HT-29 (cell line): ENCODE results near the gene CELF4. TPM values are rescaled to one million over a fixed set of nuclear protein-coding genes. Genes with fewer than 3 reads are reported as not detected.
A peak's percentile ranks its signal among the peaks of the same experiment; 100 is the strongest.

ENCODE experiments used
- DNase-seq: peaks from one replicate; pipeline ENCODE4 v3.0.0-alpha.2; 2015; ENCODE audit warnings: low spot score
- total RNA-seq: library from RNA; depleted of rRNA; stranded (reverse); fragments of >200 nt; shearing (Covaris generic); gene quantifications from 2 replicates; pipeline ENCODE4 v1.2.3, GENCODE V29; 2014

Gene CELF4
- total RNA-seq, 1 experiment from 2014 or later, result not detected

DNA sequence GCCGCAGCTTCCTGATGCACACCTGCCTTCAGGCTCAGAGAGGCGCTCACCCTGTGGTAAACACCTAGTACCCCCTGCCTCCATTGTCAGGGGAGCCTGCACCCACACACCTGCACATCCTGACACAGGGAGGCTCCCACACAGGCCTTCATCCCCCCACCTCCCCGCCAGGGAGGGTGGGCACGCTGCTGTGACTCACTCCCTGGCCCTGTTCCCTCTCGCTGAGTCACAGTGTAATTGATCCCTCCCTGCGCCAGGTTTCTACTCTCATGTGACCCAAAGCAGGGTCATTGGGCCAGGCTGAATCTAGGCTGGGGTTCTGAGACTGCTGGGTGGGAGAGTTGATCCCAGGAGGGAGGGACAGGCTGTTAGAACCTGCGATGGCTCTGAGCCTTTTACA is 8.5 kb upstream of the CELF4 start:
- peak; percentile 3 for DNase-seq

DNA sequence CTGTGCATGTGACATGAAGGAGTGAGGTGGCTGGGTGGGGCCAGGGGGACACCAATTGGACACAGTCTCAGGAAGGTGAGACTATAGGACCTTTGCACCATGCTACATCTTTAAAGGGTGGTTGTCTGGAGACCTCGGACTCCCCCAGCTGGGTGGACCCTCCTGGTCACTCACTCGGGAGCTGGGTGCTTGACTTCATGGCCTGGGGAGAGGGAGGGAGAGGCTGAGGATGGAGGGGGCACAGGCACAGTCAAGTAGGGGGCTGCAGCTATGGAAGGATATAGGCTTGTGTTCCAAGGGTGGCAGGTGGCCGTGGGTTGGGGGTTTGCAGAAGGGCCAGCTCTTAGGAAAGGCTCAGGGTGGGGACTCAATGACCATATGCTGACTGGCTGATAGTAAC is 7.1 kb upstream of the CELF4 start:
- no peak for DNase-seq

DNA sequence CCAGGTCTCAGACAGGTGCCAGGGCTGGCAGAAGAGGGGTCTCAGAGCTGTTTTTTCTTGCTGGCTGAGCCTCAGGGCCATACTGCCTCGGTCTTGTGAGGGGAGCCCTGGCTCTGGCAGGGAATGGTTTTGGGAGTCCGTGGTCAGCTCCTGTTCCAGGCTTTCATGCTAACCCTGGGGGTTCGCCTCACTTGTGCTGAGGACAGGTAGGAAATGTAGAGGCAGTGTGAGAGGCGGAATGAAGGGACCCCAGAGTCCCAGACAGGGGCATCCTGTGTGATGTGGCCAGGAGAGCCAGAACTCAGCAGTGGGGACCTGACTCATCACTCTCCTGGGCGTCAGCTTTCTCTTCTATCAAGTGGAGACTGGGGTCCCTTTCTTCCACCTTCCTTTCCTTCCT is 5.7 kb upstream of the CELF4 start:
- no peak for DNase-seq

DNA sequence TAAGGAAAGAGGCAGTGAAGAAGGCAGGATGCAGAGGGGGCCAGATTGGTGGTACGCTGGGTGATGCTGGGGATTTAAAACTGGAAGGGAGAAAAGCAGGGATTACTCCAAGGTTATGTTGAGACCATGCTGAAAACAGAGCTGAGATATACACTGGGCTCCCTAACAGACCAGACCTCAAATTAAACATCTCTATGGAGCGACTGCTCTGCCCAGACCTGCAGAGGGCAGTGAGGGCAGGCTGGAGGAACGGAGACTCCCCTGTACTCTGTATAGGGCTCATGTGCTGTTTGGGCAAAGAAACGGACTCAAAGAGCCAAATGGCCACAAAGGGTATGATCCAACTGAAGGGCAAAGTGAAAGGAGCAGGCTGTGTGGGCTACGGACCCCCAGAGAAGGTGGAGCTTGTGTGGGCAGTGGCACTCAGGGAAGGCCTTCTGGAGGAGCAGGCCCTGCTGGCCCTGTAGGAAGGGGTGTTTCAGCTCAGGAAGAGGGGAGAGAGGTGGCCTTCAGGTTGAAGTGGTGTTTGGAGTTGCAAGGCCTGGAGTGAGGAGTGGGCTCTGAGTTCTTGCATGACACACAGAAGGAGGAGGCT is 4.8 kb upstream of the CELF4 start:
- DNase-seq, result no peak

DNA sequence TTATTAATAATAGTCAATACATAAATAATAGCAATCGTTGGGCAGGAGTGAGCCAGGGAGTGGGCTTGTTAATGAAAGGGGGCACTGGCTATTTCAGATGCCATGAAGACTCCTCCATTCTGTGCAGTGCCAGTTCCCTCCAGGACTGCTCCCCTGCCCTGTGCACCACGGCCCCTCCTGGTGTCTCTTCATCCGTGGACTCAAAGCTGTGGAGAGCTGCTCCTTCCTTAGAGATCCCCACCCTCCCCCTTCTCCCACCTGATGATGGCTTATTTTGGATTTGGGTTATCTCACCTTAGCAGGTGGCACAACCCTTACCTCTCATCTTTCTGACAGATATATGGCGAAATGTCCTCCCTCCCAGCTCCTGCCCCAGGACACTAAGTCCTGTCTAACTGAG is 3.1 kb upstream of the CELF4 start:
- no peak for DNase-seq

DNA sequence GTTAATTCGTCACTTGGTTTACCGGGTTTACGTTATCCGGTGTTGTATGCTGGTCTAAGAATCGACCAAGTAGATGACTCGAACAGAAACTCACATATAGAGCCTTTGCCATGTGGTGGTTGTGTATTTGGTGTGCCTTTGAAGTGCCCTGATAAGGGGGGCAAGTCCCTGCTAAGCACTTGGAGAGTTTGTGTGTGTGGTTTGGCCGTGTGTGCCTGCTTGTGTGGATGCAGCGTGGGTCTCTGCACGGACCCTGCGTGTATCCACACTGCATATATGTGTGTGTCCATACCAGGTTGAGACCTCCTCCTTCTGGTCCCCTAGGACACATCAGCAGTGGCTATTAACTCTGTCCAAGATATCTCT is 2.4 kb upstream of the CELF4 start:
- DNase-seq, result no peak

DNA sequence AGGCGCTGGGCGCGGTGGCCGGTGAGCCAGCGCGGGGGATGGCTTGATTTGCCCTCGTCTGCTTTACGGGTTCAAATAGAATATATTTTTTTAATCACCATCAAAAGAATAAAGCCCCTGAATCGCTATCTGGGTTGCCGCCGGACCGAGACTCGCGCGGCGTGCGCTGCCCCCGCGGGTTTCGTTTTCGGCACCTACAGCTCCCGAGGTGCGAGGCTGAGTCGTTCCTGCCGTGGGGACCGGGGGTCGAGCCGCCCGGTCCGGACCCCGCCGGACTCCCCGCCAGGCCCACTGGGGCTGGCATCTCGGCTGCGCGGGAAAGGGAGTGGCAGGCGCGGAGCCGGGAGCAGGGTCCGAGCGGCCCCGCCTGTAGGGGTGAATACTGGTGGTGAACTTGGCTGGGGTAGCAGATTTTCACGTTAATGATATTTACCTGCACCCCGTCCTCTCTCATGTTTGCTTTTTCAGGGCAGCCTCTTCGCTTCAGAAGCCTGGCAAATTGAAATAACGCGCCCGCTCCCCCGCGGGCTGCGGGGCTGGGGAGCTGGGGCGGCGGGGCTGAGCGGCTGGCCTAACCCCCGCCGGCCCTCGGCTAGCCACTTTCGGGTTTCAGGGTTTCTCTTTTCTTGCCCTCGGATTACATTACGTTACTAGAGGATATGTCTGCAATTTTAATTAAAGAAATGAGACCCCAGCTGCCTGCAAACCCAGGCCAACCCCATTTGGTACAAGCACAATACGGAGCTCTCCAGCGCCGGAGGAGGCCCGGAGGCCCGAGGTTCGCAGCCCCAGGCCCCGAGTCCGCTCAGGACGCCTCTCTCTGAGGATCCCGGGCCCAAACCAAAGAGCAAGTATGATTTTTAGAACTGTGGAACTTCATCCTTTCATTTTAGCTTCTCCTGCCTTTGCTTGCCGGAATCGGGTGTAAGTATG is 1.7 kb upstream of the CELF4 start:
- DNase-seq, result no peak

DNA sequence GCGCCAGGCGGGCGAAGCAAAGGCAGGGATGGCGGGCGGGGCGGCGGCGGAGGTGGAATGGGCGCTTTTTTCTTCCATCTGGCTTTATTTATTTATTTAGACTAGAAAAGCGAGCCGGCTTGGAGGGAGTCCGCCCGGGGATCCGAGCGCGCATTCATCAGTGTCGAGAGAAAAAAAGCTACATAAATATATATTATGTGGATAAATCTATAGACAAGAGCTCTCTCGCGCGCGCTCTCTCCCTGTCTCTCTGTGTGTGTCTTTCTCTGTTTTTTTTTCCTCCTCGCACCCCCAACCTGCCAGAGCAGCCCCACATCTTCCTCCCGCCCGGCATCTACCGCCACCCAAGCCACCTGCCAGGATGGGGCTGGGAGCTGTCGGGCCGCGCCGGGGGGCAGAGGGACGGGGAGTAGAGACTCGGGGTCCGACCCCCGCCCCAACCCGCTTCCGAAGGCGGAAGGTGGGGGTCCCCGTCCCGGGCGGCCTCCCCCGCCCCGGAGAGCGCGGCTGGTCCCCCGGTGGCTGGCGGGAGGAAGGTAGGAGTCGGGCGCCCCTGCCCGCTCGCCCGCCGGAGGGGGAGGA is 972 bp upstream of the CELF4 start:
- DNase-seq, result no peak

DNA sequence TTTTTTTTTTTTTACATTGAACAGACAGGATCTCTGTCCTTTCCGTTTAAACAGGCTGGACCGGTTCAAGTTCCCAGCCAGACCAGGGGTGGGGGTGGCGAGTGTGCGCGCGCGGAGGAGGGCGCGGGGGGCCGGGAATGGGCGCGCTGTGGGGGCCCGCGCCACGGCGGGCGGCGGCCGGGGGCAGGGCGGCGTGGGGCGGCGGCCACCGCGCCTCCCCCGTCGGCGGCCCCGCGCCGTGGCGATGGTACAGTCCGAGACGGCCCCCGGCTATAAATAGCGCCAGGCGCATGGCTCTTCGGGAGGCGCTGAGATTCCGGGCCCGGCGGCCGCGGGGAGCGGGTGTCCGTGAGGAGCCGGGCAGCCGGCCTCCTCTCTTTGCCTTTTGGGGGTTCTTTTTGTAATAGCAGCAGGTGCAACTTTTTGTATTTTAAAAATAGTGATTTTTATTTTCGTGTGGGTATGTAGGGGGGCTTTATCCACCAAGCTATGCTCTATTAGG is 430 bp upstream of the CELF4 start:
- DNase-seq, result no peak

DNA sequence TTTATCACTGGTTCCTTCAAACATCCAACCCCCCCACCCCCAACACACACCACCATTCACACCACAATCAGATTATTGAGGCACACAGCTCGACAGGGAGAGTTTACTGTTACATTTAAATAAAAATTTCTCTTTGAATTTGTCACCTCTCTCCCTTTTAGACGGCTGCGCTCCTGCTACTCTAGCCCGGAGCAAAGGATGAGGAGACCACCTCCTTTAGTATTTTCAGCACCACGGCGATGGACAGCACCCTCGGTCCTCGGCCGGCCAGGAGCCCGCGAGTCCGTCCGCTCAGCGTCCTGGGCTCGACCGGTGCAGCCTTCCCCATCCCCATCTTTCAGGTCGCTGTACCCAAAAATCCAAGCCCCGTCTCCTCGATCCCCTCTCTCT is 892 bp downstream of the CELF4 start:
- DNase-seq, result no peak

DNA sequence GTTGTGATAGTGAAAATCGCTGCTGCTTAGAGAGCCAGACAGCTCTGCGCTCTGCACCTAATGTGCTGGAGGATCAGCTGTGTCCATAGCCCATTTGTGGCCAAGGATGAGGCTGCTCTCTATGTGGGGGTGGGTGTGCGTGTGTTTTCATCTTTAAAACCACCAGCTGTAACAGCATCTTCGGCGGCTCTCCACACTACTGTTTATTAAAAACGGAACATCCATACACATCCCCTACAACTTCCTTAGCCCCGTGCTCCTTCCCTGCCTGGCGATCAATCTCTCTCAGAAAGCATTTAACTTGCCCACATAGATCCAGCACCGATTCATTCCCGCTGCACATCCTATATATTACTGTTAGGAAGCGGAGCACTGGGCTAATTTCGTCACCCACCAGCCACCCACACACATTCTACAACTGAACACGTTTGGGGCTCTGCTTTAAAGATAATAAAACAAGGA is 1.6 kb downstream of the CELF4 start:
- DNase-seq, result no peak

DNA sequence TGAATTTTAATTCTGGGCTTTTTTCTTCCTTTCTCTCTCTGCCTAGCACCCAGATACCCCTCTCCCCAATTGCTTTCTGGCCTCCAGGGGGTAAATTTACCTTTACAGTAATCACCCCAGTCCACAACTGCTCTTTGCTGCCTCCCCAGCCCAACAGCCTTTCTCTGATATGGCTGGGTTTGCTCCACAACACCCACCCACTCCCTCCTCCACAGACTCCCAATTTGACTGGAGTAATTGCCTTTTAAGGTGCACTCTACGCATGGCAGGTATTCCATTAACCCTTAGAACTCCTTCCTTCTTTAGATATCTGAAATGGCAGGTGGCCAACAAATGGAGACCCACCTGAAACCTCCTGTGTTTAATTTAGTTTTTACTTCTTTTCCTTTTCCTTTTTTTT is 3.6 kb downstream of the CELF4 start:
- no peak for DNase-seq

DNA sequence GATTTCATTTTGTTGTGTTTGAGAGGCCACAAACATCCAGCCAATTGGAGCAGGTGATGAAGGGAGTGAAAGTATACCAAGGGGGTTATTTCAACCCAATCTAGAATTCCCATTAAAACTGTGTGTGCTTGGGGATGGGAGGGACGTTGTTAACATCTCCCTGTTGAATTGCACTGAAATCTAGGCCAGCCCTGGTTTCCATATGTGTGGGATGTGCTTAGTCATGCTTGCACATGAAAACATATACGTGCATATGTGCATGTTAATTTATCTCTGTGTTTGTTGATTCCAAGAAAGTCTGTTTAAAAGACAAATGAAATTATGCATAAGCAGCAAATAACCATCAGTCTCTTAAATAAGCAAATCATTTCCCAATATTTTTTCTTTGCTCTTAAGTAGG is 5.6 kb downstream of the CELF4 start:
- no peak for DNase-seq

DNA sequence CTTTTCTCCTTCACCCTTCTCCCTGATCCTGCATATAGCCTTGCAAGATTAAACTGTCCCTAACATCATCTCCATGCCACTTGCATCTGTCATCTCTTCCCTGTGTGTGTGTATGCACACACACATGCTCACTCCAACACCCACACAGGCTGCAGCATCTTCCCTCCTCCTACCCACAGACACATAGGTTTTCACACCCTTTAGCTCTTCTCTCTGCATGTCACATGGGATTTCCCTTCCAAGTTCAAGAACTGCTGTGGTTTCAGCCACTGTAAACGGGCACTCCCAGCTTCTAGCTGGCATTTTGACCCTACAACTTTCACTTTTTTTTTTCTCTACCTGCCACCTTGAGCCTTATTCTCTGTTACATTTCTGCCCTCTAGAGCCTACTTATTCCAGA is 6.4 kb downstream of the CELF4 start:
- DNase-seq, result no peak

DNA sequence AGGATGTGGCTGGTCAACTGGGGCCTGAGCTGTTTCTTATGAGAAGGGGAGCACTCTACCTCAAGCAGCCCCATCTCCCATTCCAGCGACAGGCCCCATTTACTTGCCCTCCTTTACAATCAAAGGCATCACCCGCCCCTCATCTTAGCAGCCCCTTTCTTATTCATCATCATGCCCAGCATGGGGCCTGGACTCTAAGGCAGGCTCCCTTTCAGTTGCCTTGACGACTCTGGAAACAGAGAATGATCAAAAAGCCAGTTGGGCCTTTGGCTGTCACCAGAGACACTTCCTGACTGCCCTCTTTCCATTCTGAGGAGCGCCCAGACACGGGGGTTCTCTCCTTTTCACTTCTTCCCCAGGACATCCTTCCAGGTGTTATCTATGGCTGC is 11.2 kb downstream of the CELF4 start:
- no peak for DNase-seq

DNA sequence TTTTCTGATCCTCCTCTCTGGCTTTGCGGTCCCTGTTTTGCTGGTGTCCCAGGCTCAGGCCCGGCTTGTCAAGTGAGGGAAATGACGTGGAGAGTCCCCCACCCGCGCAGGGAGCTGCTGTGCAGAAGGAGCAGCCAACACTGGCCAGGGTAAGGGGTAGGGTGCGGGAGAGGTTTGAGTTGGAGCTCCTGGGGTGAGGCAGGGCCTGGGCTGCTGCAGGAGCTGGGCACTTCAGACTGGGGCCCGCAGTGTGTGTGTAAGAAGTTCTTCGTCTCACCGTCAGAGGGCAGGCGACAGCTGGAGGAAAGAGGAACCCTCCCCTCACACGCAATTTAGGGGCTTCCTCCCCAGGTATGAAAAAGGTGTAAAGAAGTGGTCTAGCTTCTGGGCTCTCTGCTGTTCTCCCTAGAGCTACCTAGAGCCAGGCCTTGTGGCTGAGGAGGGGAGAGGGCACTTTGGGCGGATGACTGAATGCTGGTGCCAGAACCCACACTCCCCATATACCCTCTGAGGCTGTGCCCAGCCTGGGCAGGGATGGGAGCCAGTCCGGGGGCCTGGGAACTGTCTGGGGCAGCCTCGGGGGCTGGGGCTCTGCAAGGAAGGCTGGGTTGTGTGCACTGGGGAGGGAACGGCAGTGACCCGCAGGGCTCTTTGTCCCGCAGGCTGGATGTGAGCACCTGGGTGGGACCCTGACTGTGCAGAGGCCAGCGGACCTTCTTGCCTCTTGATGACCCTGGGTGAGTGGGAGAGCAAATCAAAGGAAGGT is 11.8 kb downstream of the CELF4 start:
- no peak for DNase-seq

DNA sequence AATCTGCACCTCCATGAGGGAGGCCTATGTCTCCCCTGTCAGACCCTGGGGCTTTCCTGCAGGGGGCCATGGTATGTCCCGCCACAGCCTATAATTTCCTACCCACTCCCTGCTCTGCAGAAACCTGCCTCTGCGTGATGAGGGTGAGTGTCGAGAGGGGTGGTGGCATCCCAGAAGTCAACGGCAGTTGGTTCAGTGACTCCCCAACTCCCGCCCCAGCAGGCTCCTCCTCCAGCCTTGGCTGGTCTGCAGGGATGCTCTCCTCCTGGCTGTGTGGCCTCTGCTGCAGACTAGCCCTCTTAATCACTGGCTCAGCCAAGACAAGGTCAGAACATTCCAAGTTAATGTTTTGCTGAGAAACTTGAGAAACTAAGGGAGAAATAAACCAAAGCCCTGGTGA is 13.3 kb downstream of the CELF4 start:
- no peak for DNase-seq

DNA sequence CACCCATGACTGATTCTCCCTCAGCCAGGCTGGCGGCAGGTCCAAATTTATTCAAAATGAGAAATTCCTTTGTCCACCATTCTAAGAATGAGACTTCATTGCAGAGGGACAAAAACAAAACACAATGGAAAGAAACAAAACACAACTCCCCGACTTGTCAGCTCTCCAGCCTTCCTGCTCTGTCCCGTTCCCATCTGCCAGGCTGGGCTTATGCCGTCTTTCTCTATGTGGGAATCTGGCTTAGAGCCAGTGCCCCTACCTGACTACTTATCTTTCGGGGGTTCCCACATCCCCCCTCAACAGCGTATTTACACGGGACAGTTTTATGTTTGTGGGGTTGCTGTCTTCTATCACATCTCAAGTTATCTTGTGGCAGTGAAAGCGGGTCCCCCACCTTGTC is 13.8 kb downstream of the CELF4 start:
- DNase-seq, result no peak

DNA sequence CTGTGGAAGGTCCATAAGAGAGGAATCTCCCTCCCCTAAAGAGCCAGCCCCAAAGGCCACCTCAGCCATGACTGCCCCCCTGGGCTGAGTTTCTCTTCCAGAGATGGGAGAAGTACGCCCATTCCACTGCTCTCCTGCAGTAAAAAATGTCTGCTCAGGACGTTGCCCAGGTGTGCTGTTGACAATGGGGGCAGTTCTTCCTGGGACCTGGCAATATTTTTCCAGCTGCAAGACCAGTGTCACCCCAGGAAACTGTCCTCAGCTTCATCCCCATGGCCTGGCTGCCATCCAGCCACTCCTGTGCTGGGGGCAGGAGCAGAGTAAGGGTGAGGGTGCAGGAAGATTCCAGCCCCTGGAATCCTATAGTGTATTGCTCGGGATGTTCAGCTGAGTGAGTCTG is 14.3 kb downstream of the CELF4 start:
- DNase-seq, result no peak

DNA sequence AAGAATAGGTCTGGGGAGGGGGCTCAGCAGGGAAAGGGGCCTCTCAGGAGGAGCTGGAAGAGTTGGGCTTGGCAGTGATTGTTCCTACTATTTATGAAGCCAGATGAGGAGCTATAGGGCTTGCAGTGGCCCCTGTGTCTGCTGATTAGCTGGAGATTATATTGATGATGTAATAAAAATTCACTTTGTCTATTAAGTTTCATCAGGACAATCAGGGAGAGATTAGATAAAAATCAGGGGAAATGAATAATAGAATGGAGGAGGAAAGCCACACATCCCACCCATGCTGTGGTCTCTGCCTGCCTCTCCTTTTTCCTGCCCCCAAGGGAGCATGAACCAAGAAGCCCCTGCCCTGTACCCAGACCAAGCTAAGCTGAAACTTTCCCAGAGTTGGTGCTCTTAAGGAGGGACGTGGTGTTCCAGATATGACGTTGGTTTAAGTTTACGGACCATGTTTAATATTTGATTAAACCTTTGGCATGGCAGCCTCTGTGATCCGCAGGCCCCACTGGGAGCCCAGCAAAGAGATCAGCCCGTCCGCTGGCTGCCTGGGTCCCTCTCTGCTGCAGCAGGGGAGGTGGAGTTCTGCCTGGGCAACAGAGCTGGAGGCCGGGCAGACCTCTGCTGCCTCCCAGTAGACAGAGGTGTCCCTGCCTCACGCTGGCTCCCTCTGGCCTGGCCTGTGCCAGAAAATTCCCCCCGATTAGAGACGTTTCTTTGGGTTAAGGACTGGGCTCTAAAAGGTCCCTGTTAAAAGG is 15.3 kb downstream of the CELF4 start:
- DNase-seq, result no peak

DNA sequence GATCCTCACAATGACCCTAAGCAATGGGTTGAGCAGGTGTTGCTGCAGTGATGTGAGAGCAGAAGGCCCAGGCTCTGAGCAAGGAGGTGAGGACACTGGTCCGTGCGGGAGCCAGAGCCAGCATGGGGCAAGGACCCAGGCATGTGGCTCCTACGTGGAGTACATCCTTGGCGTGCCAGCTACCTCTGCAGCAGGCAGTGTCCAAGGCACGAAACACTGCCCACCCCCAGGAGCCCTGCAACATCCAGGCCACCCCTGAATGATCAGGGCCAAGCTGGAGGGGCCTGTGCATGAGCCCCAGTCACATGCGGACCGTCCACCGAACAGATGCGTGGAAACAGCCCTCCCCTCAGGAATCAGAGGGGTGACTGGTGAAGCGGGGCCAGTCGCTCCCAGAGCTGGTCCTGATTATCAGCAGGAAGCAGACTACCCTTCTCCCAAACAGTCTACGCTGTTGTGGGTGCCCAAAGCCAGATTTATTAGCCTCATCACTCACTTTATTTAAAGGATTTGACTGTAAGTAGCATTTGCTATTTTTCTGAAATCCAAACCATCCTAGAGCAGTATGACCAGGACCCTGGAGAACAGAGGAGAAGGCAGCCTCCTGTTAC is 16.8 kb downstream of the CELF4 start:
- DNase-seq, result no peak
